Left lung (tissue), 14 donors: ENCODE results near the gene RASGEF1C. TPM values are rescaled to one million over a fixed set of nuclear protein-coding genes. Genes with fewer than 3 reads are reported as not detected.
A peak's percentile ranks its signal among the peaks of the same experiment; 100 is the strongest.

Experiments used
- ATAC-seq: fragments of 200-7000 bp; cut with Tn5 transposase; one replicate; pipeline ENCODE4 v1.9.1; 2020; ENCODE audit warnings: moderate library complexity
- DNase-seq, 4 donors: peaks; one replicate each; pipeline ENCODE4 v3.0.0-alpha.2; 2013 to 2020
- H3K27ac ChIP-seq, 2 donors: fragments of 200-600 bp; sonication (generic) in 1 of 2; one replicate each; pipeline versions ENCODE4 v1.5.0 to v1.8.0; 2020 to 2021
- H3K27me3 ChIP-seq, 2 donors: fragments of 200-600 bp; sonication (generic) in 1 of 2; one replicate each; pipeline versions ENCODE4 v1.5.0 to v1.8.0; 2020 to 2021
- H3K36me3 ChIP-seq, 2 donors: fragments of 200-600 bp; sonication (generic) in 1 of 2; one replicate each; pipeline versions ENCODE4 v1.5.0 to v1.8.0; 2020 to 2021
- H3K4me1 ChIP-seq, 2 donors: fragments of 200-600 bp; one replicate each; pipeline ENCODE4 v1.8.0; 2021
- H3K4me3 ChIP-seq, 2 donors: fragments of 200-600 bp; sonication (generic) in 1 of 2; one replicate each; pipeline versions ENCODE4 v1.5.0 to v1.8.0; 2020 to 2021; ENCODE audit warnings: mild to moderate bottlenecking in 1 of 2
- H3K9me3 ChIP-seq, 2 donors: fragments of 200-600 bp; sonication (generic) in 1 of 2; one replicate each; pipeline versions ENCODE4 v1.5.0 to v1.8.0; 2020 to 2021
- intact Hi-C, 2 donors: fragments of 100-400 bp; cut with DNase I; formaldehyde crosslinking; loops; one replicate each; pipeline versions ENCODE4 v1.11.2 to v1.14.2; 2022
- long read RNA-seq, 12 donors: library from polyadenylated mRNA in 2 of 12; unstranded in 2 of 12; transcript quantifications; one replicate each; pipeline ENCODE4 v2.0.0 and lab custom pipeline, GENCODE V29; 2019 to 2026
- polyA plus RNA-seq, 6 donors: library from polyadenylated mRNA; unstranded; fragments of 120-200 nt; gene quantifications; one replicate each; pipeline ENCODE4 v1.2.1, GENCODE V29; 2013; ENCODE audit not compliant: insufficient read length in 6 of 6
- total RNA-seq, 2 donors: library from RNA; stranded (reverse); fragmentation: NEBNext Ultra II Directional; extraction: Animal tissue kit (Norgen Biotek cat#: 25700); gene quantifications; one replicate each; pipeline ENCODE4 v1.2.1, GENCODE V29; 2021
- TF ChIP-seq, protein P1 (sequence below), 2 donors: fragments of 200-600 bp; sonication (generic) in 1 of 2; IDR thresholded peaks; one replicate each; pipeline versions ENCODE4 v1.5.0 to v1.8.0; 2021; ENCODE audit warnings: antibody characterized with exemption in 2 of 2
- donor health status: DM: no; HTN: yes; CAD: no.
- donor health status: DM: no; HTN: no; CAD: no.

The RASGEF1C gene
- total RNA-seq, result not detected
- under 1 TPM in 5 of 6 donors, not detected in 1; 0.09 to 0.34 (median 0.17) TPM for polyA plus RNA-seq
- long read RNA-seq, donor 1, result 0 reads
- long read RNA-seq, donor 2, result 0 reads
- long read RNA-seq, donor 3, result 0 reads
- long read RNA-seq, donor 4, result 0 reads
- long read RNA-seq, donor 5, result 0 reads
- long read RNA-seq, donor 6, result 0 reads
- long read RNA-seq, donor 7, result 0 reads
- long read RNA-seq, donor 8, result 0 reads
- long read RNA-seq, donor 9, result 0 reads
- long read RNA-seq, donor 10, result 0 reads
- long read RNA-seq, donor 11, partial matches to known transcripts, result 0 of 3 reads
- long read RNA-seq, donor 11, other reads (novel, unspliced or antisense), result 0 of 3 reads
- long read RNA-seq, donor 12, result 0 reads

DNA sequence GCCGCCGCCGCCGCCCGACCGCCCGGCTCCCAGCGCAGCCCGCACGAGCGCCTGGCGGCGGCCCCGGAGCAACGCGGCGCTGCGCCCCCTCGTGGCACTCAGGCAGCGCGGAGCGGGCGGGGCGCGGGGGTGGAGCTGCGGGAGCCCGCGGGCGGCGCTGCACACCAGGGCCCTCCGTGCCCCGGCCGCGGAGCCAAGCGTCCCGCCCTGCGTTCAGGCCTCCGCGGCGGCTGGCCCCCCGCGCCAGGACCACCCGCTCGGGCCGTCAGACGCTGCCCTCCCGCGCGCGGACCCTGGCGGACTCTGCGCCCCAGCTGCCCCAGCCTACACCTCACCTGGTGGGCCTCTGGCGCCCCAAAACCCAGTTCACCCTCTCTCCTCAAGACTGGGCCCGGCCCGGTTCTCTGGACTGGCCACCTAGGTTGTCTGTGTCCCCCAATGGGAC is at the start of gene RASGEF1C:
Gene RASGEF1C (minus strand): TSS at position 75 of the 445 bp plus-strand sequence. CDS start 71,159 bp downstream, outside the sequence.
- ATAC-seq (peak; percentile 97), DNase-seq (peak in 3 of 4 donors; percentile 61 to 91 (median 83))
- TF ChIP-seq, protein P1, sequence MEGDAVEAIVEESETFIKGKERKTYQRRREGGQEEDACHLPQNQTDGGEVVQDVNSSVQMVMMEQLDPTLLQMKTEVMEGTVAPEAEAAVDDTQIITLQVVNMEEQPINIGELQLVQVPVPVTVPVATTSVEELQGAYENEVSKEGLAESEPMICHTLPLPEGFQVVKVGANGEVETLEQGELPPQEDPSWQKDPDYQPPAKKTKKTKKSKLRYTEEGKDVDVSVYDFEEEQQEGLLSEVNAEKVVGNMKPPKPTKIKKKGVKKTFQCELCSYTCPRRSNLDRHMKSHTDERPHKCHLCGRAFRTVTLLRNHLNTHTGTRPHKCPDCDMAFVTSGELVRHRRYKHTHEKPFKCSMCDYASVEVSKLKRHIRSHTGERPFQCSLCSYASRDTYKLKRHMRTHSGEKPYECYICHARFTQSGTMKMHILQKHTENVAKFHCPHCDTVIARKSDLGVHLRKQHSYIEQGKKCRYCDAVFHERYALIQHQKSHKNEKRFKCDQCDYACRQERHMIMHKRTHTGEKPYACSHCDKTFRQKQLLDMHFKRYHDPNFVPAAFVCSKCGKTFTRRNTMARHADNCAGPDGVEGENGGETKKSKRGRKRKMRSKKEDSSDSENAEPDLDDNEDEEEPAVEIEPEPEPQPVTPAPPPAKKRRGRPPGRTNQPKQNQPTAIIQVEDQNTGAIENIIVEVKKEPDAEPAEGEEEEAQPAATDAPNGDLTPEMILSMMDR (IDR thresholded peaks at IDR 0.05), result peak in 1 of 2 donors; percentile 25
- H3K4me3 ChIP-seq, result peak within 1 kb of the TSS in 1 of 2 donors; percentile 26
- no peak within 1 kb of the TSS for H3K27ac ChIP-seq
- H3K9me3 ChIP-seq, result no peaks in the 10 kb centered on the region
- no peaks in the 10 kb centered on the region for H3K36me3 ChIP-seq
- H3K4me1 ChIP-seq, result peaks cover 0 to 11% of the 10 kb centered on the region in 2 donors
- intact Hi-C loops, result no loop called here
- peaks cover 19 to 78% of the 10 kb centered on the region in 2 donors for H3K27me3 ChIP-seq

DNA sequence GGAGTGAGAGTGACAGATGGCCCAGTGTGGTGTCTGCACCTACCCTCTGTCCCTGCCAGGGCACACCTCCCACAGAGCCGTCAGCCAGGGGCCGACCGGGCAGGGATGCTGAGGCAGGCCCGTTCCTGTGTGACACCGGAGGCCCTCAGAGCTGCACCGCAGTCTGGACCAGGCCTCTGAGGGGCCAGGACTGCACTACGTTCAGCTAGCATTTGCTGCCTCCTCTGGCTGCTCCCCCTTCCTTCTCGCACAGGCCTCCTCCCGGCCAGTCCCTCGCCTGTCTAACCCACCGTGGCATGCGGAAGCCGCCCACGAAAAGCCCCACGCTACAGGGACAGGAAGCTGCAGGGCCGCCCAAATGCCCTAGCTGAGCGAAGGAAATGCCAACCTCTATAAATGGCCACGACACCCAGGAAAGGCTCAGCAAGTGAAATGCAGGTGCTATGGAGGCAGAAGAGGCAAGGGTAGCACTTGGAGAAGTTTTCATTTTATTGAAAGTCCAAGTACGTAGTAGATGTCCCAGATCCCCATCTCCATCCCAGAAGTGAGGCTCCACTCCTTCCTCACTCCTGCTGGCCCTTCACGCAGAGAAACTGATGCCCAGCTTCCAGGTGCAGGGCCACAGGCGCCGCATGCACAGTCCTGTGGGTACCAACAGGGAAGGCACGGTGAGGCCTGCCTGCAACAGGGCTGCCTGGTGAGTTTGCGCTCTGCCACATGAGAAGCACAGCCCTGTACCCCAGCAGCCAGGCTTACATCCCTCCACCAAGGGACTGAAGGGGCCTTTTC is 44.2 kb upstream of the RASGEF1C start:
- intact Hi-C loops, result no loop called here
- peaks cover 9 to 100% of the 10 kb centered on the region in 2 donors for H3K9me3 ChIP-seq
- ATAC-seq (no peak), DNase-seq (no peak)
- no peak overlapping the region for H3K27ac ChIP-seq
- H3K27me3 ChIP-seq, result no peaks in the 10 kb centered on the region
- no peak overlapping the region for H3K4me3 ChIP-seq
- H3K4me1 ChIP-seq, result no peaks in the 10 kb centered on the region
- peaks cover 3 to 100% of the 10 kb centered on the region in 2 donors for H3K36me3 ChIP-seq
- TF ChIP-seq, protein P1 (IDR thresholded peaks at IDR 0.05), result no peak

DNA sequence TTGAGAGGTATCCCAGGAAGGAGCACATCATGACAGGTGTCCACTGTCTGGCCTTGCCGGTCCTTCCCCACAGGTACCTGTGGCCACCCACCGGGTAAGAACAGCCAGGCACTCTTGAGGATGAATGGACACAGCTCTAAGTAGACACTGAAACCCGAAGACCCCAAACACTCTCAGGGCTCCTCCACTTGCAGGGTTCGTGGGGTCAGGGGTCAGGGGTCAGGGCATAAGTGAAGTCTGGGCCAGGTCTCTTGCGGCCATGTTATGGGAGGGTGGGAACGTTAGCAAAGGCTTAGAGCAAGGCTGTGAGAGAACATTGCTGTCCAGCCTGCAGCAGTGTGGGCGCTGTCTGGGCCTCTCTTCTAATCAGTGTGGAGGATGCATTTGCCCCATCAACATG is 42.9 kb upstream of the RASGEF1C start:
- no peaks in the 10 kb centered on the region for H3K27me3 ChIP-seq
- no peak overlapping the region for H3K27ac ChIP-seq
- TF ChIP-seq, protein P1 (IDR thresholded peaks at IDR 0.05), result no peak
- H3K4me3 ChIP-seq, result no peak overlapping the region
- H3K4me1 ChIP-seq, result no peaks in the 10 kb centered on the region
- ATAC-seq, result no peak
- H3K9me3 ChIP-seq, result peaks cover 9 to 100% of the 10 kb centered on the region in 2 donors
- peaks cover 2 to 100% of the 10 kb centered on the region in 2 donors for H3K36me3 ChIP-seq
- DNase-seq, result no peak
- intact Hi-C loops, result no loop called here

DNA sequence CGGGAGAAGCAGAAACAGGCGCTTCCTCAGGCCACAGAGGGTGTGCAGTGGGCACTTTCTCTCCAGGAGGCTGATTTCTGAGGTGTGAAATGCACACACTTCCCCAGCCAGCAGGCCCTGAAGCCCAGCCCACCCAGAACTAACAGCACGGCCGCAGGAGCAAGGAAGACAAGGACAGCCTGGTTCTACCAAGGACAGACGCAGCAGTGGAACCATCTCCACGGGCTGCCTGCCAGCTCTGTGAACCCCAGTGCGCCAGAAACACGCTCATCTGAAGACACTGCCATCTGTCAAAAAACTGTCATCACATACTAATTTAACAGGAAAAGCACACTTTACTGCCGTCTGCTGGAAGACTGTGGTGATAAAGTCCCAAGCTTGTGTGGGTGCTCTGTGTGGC is 42.1 kb upstream of the RASGEF1C start:
- Histone ChIP-seq H3K9me3 (peaks cover 9 to 100% of the 10 kb centered on the region in 2 donors), H3K4me3 (no peak overlapping the region), H3K36me3 (peaks cover 0 to 100% of the 10 kb centered on the region in 2 donors), H3K27ac (no peak overlapping the region), H3K27me3 (no peaks in the 10 kb centered on the region), H3K4me1 (no peaks in the 10 kb centered on the region)
- no peak for ATAC-seq
- no peak for DNase-seq
- TF ChIP-seq, protein P1 (IDR thresholded peaks at IDR 0.05), result no peak
- intact Hi-C loops, result no loop called here

DNA sequence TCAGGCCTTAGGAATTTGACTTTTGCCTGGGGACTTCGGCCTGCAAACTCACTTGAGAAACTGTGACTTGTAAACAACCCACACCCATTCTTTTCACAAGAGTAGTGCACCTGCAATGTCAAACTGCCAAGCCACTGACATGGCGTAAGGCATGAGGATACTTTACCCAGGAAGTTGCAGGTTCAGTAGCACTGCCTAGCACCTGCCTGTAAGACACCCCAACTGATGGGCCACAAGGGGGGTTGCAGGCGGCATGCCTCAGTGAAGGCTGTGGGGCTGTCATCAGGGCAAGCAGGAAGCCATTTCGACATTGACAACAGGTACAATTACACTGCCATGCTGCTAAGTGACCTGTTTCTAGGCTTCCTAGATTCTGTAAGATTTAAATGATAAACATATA is 41.3 kb upstream of the RASGEF1C start:
- intact Hi-C loops, result no loop called here
- Histone ChIP-seq H3K4me1 (no peaks in the 10 kb centered on the region), H3K27me3 (no peaks in the 10 kb centered on the region), H3K9me3 (peaks cover 3 to 100% of the 10 kb centered on the region in 2 donors), H3K4me3 (no peak overlapping the region), H3K27ac (no peak overlapping the region), H3K36me3 (peaks cover 0 to 100% of the 10 kb centered on the region in 2 donors)
- TF ChIP-seq, protein P1 (IDR thresholded peaks at IDR 0.05), result no peak
- DNase-seq (no peak), ATAC-seq (no peak)
